H9 (cell line): ENCODE results near the gene DIO2. TPM values are rescaled to one million over a fixed set of nuclear protein-coding genes. Genes with fewer than 3 reads are reported as not detected.

Experiments
- DNase-seq: peaks from one replicate; pipeline ENCODE4 v3.0.0-alpha.2; 2017
- H2AFZ ChIP-seq: one replicate; pipeline ENCODE4 v1.6.1; 2013; ENCODE audit warnings: mild to moderate bottlenecking, low read length, control low read depth, moderate library complexity
- H2AK5ac ChIP-seq: 2 replicates; pipeline ENCODE4 v1.6.1; 2013; ENCODE audit warnings: low read length, control low read depth, mixed read lengths; ENCODE audit not compliant: insufficient read length
- H2BK120ac ChIP-seq: one replicate; pipeline ENCODE4 v1.6.1; 2013; ENCODE audit warnings: low read depth, mild to moderate bottlenecking, low read length, control low read depth, inconsistent platforms; ENCODE audit not compliant: poor library complexity, severe bottlenecking
- H2BK12ac ChIP-seq: 2 replicates; pipeline ENCODE4 v1.6.1; 2013; ENCODE audit warnings: low read length, control low read depth, mixed read lengths, low read depth; ENCODE audit not compliant: insufficient read length
- H2BK15ac ChIP-seq: 2 replicates; pipeline ENCODE4 v1.6.1; 2013; ENCODE audit warnings: low read depth, low read length, control low read depth
- H2BK20ac ChIP-seq: one replicate; pipeline ENCODE4 v1.6.1; 2013; ENCODE audit warnings: low read depth, mild to moderate bottlenecking, low read length, control low read depth, inconsistent platforms; ENCODE audit not compliant: poor library complexity, severe bottlenecking
- H2BK5ac ChIP-seq: 2 replicates; pipeline ENCODE4 v1.6.1; 2013; ENCODE audit warnings: low read length, control low read depth, mixed read lengths; ENCODE audit not compliant: insufficient read length
- H3K14ac ChIP-seq: 2 replicates; pipeline ENCODE4 v1.6.1; 2013; ENCODE audit warnings: low read length, control low read depth; ENCODE audit not compliant: insufficient read depth
- H3K18ac ChIP-seq: 2 replicates; pipeline ENCODE4 v1.6.1; 2013; ENCODE audit warnings: low read depth, mild to moderate bottlenecking, mixed read lengths, low read length, control low read depth; ENCODE audit not compliant: insufficient read length
- H3K23ac ChIP-seq: 2 replicates; pipeline ENCODE4 v1.6.1; 2013; ENCODE audit warnings: low read length, control low read depth, mixed read lengths, low read depth; ENCODE audit not compliant: insufficient read length
- H3K23me2 ChIP-seq: 2 replicates; pipeline ENCODE4 v1.6.1; 2013; ENCODE audit warnings: low read depth, mild to moderate bottlenecking, mixed read lengths, low read length, control low read depth; ENCODE audit not compliant: insufficient read length, poor library complexity, severe bottlenecking
- H3K27ac ChIP-seq: 2 replicates; pipeline ENCODE4 v1.5.1; 2013; ENCODE audit warnings: low read length, control low read depth, mixed read lengths, low read depth; ENCODE audit not compliant: insufficient read length
- H3K27me3 ChIP-seq: 2 replicates; pipeline ENCODE4 v1.6.1; 2013; ENCODE audit warnings: low read length, control low read depth, inconsistent platforms; ENCODE audit not compliant: insufficient read depth
- H3K4ac ChIP-seq: 2 replicates; pipeline ENCODE4 v1.6.1; 2013; ENCODE audit warnings: low read depth, mild to moderate bottlenecking, control low read depth, inconsistent platforms, low read length, moderate library complexity
- H3K4me1 ChIP-seq: 2 replicates; pipeline ENCODE4 v1.6.1; 2013; ENCODE audit warnings: low read length, control low read depth, inconsistent platforms; ENCODE audit not compliant: insufficient read depth
- H3K4me2 ChIP-seq: 2 replicates; pipeline ENCODE4 v1.6.1; 2013; ENCODE audit warnings: low read length, control low read depth, mixed read lengths; ENCODE audit not compliant: insufficient read length, insufficient read depth
- H3K56ac ChIP-seq: 2 replicates; pipeline ENCODE4 v1.6.1; 2013; ENCODE audit warnings: low read depth, mild to moderate bottlenecking, mixed read lengths, low read length, control low read depth; ENCODE audit not compliant: insufficient read length
- H3K79me1 ChIP-seq: 2 replicates; pipeline ENCODE4 v1.6.1; 2013; ENCODE audit warnings: low read depth, mild to moderate bottlenecking, moderate library complexity, low read length, control low read depth, inconsistent platforms; ENCODE audit not compliant: insufficient read depth, poor library complexity, severe bottlenecking
- H3K79me2 ChIP-seq: 2 replicates; pipeline ENCODE4 v1.6.1; 2013; ENCODE audit warnings: low read length, control low read depth, inconsistent platforms; ENCODE audit not compliant: insufficient read depth
- H3K9ac ChIP-seq: 2 replicates; pipeline ENCODE4 v1.6.1; 2013; ENCODE audit warnings: low read length, control low read depth, mixed read lengths; ENCODE audit not compliant: insufficient read length; ENCODE audit errors: extremely low read depth
- H3K9me3 ChIP-seq: one replicate; pipeline ENCODE4 v1.6.1; 2013; ENCODE audit warnings: low read depth, low read length, inconsistent platforms; ENCODE audit not compliant: control insufficient read depth
- H3T11ph ChIP-seq: one replicate; pipeline ENCODE4 v1.6.1; 2013; ENCODE audit warnings: mild to moderate bottlenecking, low read length, control low read depth, inconsistent platforms
- H4K20me1 ChIP-seq: one replicate; pipeline ENCODE4 v1.6.1; 2013; ENCODE audit not compliant: control insufficient read depth, insufficient read length, insufficient read depth
- H4K5ac ChIP-seq: 2 replicates; pipeline ENCODE4 v1.6.1; 2013; ENCODE audit warnings: low read depth, mild to moderate bottlenecking, mixed read lengths, low read length, control low read depth; ENCODE audit not compliant: insufficient read length
- H4K8ac ChIP-seq: replicated peaks from 2 replicates; pipeline ENCODE4 v1.6.1; 2013; ENCODE audit warnings: low read length, control low read depth, mixed read lengths, low read depth; ENCODE audit not compliant: insufficient read length
- H4K91ac ChIP-seq: 2 replicates; pipeline ENCODE4 v1.6.1; 2013; ENCODE audit warnings: low read depth, mild to moderate bottlenecking, moderate library complexity, mixed read lengths, low read length, control low read depth; ENCODE audit not compliant: insufficient read length
- H3K27ac Mint-ChIP-seq, 3 experiments: 2 replicates in 2 of 3; 3 replicates in 1 of 3; pipeline ENCODE4 v1.8.0; 2020 to 2021; ENCODE audit warnings: mixed read lengths in 3 of 3, mild to moderate bottlenecking in 1 of 3, moderate library complexity in 1 of 3
- H3K27me3 Mint-ChIP-seq: 2 replicates; pipeline ENCODE4 v1.8.0; 2021; ENCODE audit warnings: low read depth, mild to moderate bottlenecking, moderate library complexity, mixed read lengths
- H3K36me3 Mint-ChIP-seq, 3 experiments: 2 replicates in 2 of 3; 3 replicates in 1 of 3; pipeline ENCODE4 v1.8.0; 2020 to 2021; ENCODE audit warnings: low read depth in 3 of 3, mixed read lengths in 3 of 3; ENCODE audit not compliant: insufficient read depth in 1 of 3
- H3K4me1 Mint-ChIP-seq, 2 experiments: 2 replicates each; pipeline ENCODE4 v1.8.0; 2020; ENCODE audit warnings: mixed read lengths in 2 of 2
- H3K4me3 Mint-ChIP-seq, 2 experiments: 2 replicates in 1 of 2; 3 replicates in 1 of 2; pipeline ENCODE4 v1.8.0; 2020 to 2021; ENCODE audit warnings: mild to moderate bottlenecking in 2 of 2, mixed read lengths in 2 of 2, moderate library complexity in 1 of 2
- H3K9me3 Mint-ChIP-seq, 2 experiments: 2 replicates in 1 of 2; 3 replicates in 1 of 2; pipeline ENCODE4 v1.8.0; 2020; ENCODE audit warnings: mild to moderate bottlenecking in 2 of 2, mixed read lengths in 2 of 2, moderate library complexity in 1 of 2
- CTCF ChIP-seq: fragments of 200-600 bp; sonication (generic); conservative IDR thresholded peaks from 3 replicates; pipeline ENCODE4 v1.8.0; 2021; ENCODE audit warnings: antibody characterized with exemption, mild to moderate bottlenecking
- WGBS: extraction: QIAGEN DNeasy Blood & Tissue Kit; methylation state at CpG from one replicate; pipeline ENCODE4 v1.1.7; 2013; ENCODE audit warnings: missing lambda C conversion rate, low lambda C conversion rate, mixed read lengths; ENCODE audit not compliant: insufficient read length; ENCODE audit errors: extremely low coverage; 5-methylcytosine and 5-hydroxymethylcytosine counted together
- total RNA-seq: library from RNA; stranded (reverse); gene quantifications from 2 replicates; pipeline ENCODE4 v1.2.1, GENCODE V29; 2021

Gene DIO2
- total RNA-seq, 1 experiment from 2014 or later = not detected

DNA sequence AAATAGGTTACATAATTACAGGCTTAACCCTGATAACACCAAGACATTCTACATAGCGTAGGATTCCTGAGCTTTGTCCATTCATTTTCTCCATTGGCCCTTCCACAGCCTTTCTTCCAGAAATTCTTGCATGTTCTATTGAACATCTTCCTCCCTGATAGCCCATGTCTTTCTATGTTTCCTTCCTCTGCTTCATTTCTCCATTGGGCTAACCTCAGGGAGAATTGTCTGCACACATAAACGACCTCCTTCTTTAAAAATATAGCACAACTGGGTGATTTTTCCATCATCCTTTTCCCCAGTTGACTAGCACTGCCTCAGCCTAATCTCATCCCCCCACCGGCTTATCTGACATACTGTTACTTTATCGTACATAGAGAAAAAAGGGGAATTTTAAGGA, 11.2 kb downstream of the DIO2 start:
- DNase-seq = no peak
- Histone ChIP-seq H2AFZ (no peak overlapping the region), H2BK120ac (no peak overlapping the region), H3K79me2 (no peaks in the 10 kb centered on the region), H3K27me3 (no peaks in the 10 kb centered on the region), H3K18ac (no peak overlapping the region), H3K27ac (no peak overlapping the region), H3K4me2 (no peak overlapping the region), H3K9me3 (no peaks in the 10 kb centered on the region), H3K23ac (no peak overlapping the region), H3K4ac (no peak overlapping the region), H3T11ph (no peak overlapping the region), H4K91ac (no peak overlapping the region), H2BK5ac (no peak overlapping the region), H2AK5ac (no peak overlapping the region), H3K23me2 (no peaks in the 10 kb centered on the region), H2BK15ac (no peak overlapping the region), H4K8ac (no peak overlapping the region), H3K14ac (no peak overlapping the region), H4K20me1 (no peaks in the 10 kb centered on the region), H3K4me1 (no peaks in the 10 kb centered on the region), H3K9ac (no peak overlapping the region), H3K79me1 (no peaks in the 10 kb centered on the region), H4K5ac (no peak overlapping the region), H3K56ac (no peak overlapping the region), H2BK20ac (no peak overlapping the region), H2BK12ac (no peak overlapping the region)
- Mint-ChIP-seq H3K9me3 (no peaks in the 10 kb centered on the region), H3K4me3 (no peak overlapping the region), H3K4me1 (peaks cover 0 to 2% of the 10 kb centered on the region in 2 experiments; a peak in 1 of 4 replicates), H3K27ac (no peak overlapping the region), H3K27me3 (peaks cover 6% of the 10 kb centered on the region), H3K36me3 (no peaks in the 10 kb centered on the region)
- TF ChIP-seq CTCF = no peak
- no CpG with 5 or more reads among the region's 4 CpGs for WGBS
